ENCODE results near the gene MGST3.
"Not testable (repeated sequence)": the region's sequence is repeated elsewhere in the genome, so short reads cannot be mapped to it uniquely, and the experiment has no call there.

The MGST3 gene

DNA sequence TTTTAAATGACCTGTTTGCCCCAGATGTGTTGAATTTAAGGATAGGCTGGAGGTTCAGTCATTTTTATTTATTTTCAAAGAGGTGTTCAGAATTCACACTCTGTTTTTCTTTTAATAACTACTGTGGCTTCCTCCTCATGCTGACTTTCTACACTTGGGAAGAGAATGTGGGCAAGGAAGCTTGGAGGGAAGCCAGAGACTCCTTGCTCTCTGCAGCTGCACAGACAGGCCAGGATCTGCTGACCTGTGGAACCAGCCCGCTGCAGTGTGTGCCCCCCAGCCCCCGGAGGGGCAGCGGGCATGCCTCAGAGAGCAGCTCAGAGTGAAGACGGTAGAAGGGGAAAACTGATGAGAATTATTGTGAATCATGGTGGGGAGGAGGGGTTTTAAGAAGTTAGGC, 16.9 kb downstream of the MGST3 start:
- in situ Hi-C loops (cut with HindIII; ENCODE audit: low pct_unique_long_range_greater_than_20kb, low sequenced_read_pairs): no loop called here
- no peak for DNase-seq (ENCODE audit: low read depth in 1 of 2, low spot score in 1 of 2)
- no peak for TF ChIP-seq JUND (IDR thresholded peaks at IDR 0.05; ENCODE audit: low read depth)

DNA sequence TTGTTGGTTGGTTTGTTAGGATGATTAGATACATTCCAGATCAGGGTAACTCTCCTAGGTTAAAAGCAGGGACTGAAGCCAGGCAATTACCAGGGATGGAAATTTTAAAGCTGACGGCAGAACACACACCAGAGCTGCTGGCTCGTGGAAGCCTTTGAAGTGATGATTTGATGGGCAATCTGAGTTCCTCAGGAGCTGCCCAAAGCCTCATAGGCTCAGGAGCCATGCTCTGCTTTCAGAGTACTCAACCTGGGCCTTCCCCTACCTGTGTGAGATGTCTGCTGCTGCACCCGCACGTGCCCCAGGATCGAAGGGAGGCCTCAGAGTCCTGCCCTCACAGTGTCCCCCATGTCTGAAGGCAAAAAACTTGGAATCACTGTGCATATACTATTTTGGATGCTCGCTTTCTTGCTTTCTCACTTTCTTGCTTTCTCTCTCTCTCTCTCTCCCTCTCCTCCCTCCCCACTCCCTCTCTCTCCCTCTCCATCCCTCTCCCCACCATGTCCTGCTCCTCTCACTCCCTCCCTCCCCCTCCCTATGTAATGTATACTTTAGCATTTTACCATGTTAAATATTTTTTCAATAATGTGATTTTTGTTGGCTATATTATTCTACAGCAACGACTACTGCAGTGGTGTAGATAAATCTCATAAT, 18.0 kb downstream of the MGST3 start:
- TF ChIP-seq JUND (IDR thresholded peaks at IDR 0.05; ENCODE audit: low read depth): no peak
- in situ Hi-C loops (cut with HindIII; ENCODE audit: low pct_unique_long_range_greater_than_20kb, low sequenced_read_pairs): no loop called here

DNA sequence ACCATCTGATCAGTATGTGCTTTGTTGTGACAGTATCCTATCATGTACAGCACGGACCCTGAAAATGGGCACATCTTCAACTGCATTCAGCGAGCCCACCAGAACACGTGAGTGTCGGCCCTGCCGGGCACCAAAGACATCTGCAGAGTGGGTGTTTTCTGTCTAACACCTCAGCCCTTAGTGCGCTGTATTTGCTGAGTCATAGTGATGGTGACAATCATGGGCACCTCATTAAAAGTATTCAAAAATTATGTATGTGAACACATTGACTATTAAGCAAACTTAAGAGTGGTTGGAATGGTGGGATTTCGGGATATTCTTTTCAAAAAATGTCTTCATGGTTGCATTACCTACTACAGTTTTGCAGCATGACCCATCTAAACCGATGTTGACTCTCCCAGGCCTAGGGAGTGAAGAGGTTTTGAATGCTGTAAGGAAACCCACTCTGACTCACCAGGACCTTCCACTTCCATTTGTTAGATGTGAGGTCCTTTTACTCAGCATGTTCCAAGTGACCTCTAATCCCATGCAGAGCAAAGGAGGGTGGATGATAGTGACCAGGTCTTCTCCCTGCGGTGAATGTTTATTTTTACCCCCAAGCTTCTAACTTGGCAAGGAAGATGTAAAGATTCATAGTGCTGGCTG, 20.1 kb downstream of the MGST3 start:
- no peak for TF ChIP-seq JUND (IDR thresholded peaks at IDR 0.05; ENCODE audit: low read depth)
- DNase-seq (ENCODE audit: low read depth in 1 of 2, low spot score in 1 of 2): no peak
- in situ Hi-C loops (cut with HindIII; ENCODE audit: low pct_unique_long_range_greater_than_20kb, low sequenced_read_pairs): no loop called here

More for the DNA sequence above, 18.0 kb downstream of the MGST3 start:
- DNase-seq (ENCODE audit: low read depth in 1 of 2, low spot score in 1 of 2): no peak

DNA sequence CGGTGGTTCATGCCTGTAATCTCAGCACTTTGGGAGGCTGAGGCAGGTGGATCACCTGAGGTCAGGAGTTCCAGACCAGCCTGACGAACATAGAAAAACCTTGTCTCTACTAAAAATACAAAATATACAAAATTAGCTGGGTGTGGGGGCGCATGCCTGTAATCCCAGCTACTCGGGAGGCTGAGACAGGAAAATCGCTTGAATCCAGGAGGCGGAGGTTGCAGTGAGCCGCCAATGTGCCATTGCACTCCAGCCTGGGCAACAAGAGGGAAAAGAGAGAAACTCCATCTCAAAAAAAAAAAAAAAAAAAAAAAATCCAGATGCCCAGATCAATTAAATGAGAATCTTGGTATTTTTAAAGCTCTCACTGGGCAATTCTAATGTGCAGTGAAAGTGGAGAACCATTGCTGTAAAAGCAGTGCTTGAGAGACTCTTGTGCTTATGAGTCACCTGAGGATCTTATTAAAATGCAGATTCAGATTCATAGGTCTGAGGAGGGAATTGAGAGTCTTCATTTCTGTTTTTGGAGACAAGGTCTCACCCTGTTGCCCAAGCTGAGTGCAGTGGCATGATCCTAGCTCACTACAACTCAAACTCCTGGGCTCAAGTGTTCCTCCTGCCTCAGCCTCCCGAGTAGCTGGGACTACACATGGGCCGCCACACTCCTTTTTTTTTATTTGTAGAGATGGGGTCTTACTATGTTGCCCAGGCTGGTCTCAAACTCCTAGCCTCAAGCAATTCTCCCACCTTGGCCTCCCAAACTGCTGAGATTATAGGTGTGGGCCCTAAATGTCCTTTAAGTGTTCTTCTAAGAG, 27.9 kb downstream of the MGST3 start:
- in situ Hi-C loops (cut with HindIII; ENCODE audit: low pct_unique_long_range_greater_than_20kb, low sequenced_read_pairs); DNase-seq (ENCODE audit: low read depth in 1 of 2, low spot score in 1 of 2): not testable (repeated sequence)

DNA sequence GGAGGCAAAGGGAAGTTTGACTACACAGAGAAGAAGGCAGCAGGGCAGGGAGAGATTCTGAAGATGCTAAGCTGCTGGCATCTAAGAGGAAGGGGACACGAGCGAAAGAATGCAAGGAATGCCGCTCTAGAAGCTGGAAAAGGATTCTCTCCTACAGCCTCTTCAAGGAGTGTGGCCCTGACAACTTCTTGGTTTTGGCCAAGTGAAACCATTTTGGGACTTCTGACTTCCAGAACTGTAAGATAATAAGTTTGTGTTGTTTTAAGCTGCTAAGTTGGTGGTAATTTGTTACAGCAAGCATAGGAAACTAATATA, 28.5 kb downstream of the MGST3 start:
- DNase-seq (ENCODE audit: low read depth in 1 of 2, low spot score in 1 of 2): no peak
- in situ Hi-C loops (cut with HindIII; ENCODE audit: low pct_unique_long_range_greater_than_20kb, low sequenced_read_pairs): no loop called here
- TF ChIP-seq JUND (IDR thresholded peaks at IDR 0.05; ENCODE audit: low read depth): no peak

DNA sequence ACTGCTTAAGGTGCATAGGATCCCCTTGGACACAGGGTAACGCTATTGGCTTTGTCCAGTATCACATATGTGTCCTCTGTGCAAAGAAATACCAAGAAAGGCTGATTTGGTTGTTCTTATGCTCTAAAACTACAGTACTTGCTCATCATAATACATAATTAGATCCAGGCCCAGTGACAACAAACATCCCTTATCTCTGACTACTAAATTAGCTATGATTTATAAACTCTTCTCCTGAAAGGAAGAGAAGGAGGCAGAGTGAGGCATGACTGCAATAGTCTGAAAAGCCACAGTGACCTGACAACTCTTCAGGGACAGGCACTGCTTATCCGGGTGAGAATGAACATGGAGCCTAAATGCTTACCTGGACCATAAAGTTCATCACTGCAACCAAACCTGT, 30.7 kb downstream of the MGST3 start:
- DNase-seq (ENCODE audit: low read depth in 1 of 2, low spot score in 1 of 2): no peak
- in situ Hi-C loops (cut with HindIII; ENCODE audit: low pct_unique_long_range_greater_than_20kb, low sequenced_read_pairs): no loop called here
- no peak for TF ChIP-seq JUND (IDR thresholded peaks at IDR 0.05; ENCODE audit: low read depth)

DNA sequence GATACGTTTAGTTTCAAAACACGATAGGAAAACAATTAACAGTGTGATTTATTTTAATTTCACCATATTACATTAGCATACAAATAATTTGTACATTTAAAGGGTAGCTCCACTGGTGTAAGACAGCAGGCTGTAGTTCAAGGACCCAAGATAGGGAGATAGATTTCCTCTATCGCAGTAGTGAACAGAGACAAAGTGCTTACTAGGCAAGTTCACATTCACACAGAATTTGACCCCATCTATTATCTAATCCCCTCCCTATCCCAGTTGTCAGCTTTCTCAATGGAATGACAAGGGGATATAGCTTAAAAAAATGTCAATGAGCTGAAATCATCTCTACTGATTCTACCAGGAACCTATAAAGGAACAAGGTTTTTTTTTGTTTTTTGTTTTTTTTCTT, 31.2 kb downstream of the MGST3 start:
- DNase-seq (ENCODE audit: low read depth in 1 of 2, low spot score in 1 of 2): no peak
- in situ Hi-C loops (cut with HindIII; ENCODE audit: low pct_unique_long_range_greater_than_20kb, low sequenced_read_pairs): no loop called here
- no peak for TF ChIP-seq JUND (IDR thresholded peaks at IDR 0.05; ENCODE audit: low read depth)

DNA sequence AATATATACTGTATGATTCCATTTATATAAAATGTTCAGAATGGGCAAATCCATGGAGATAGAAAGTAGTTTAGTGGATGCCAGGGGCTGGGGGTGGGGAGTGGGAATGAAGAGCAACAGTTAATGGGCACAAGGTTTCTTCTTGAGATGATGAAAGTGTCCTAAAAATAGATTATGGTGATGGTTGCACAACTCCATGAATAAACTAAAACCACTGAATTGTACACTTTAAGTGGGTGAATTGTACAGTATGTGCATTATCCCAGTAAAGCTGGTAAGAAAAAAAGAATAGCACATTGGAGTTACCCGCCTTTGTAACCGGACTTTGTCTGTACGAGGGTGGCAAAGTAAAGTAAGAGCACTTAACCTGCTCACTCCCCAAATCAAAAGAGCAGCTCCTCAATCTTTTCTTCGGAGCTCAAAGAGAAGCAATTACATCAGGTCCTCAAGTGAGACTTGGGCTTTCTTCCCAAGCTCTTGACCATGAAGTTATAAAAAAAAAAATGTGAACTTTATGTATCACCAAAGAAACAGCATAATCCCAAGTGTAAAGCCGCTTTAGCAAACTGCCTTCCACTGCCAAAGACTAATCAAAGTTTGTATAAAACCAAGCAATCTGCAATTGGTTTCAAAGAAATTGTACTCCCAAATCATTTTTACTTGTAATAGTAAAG, 35.3 kb downstream of the MGST3 start:
- in situ Hi-C loops (cut with HindIII; ENCODE audit: low pct_unique_long_range_greater_than_20kb, low sequenced_read_pairs): no loop called here
- TF ChIP-seq JUND (IDR thresholded peaks at IDR 0.05; ENCODE audit: low read depth): no peak
- no peak for DNase-seq (ENCODE audit: low read depth in 1 of 2, low spot score in 1 of 2)

DNA sequence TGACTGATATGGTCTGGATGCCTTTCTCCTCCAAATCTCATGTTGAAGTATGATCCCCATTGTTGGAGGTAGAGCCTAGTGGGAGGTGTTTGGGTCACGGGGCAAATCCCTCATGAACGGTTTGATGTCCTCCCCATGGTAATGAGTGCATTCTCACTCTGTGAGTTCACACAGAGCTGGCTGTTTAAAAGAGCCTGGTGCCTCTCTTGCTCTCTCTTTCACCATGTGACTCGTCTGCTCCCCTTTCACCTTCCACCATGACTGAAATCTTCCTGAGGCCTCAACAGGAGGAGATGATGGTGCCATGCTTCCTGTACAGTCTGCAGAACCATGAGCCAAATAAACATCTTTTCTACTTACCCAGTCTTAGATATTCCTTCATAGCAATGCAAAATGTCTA, 37.1 kb downstream of the MGST3 start:
- no peak for TF ChIP-seq JUND (IDR thresholded peaks at IDR 0.05; ENCODE audit: low read depth)
- no peak for DNase-seq (ENCODE audit: low read depth in 1 of 2, low spot score in 1 of 2)
- in situ Hi-C loops (cut with HindIII; ENCODE audit: low pct_unique_long_range_greater_than_20kb, low sequenced_read_pairs): no loop called here

DNA sequence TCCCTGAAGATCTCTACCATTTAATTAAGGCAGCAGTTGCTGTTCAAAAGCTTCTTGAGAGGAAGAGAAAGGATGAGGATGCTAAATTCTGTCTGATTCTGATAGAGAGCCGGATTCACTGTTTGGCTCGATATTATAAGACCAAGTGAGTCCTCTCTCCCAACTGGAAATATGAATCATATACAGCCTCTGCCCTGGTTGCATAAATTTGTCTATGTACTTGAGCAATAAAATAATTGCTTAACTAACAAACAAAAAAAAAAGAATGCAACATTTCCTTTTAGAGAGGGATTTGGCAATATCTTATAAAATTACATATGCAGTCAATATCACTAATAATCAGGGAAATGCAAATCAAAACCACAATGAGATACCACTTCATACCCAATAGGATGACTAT, 40.5 kb downstream of the MGST3 start:
- in situ Hi-C loops (cut with HindIII; ENCODE audit: low pct_unique_long_range_greater_than_20kb, low sequenced_read_pairs): no loop called here
- no peak for DNase-seq (ENCODE audit: low read depth in 1 of 2, low spot score in 1 of 2)
- TF ChIP-seq JUND (IDR thresholded peaks at IDR 0.05; ENCODE audit: low read depth): no peak

DNA sequence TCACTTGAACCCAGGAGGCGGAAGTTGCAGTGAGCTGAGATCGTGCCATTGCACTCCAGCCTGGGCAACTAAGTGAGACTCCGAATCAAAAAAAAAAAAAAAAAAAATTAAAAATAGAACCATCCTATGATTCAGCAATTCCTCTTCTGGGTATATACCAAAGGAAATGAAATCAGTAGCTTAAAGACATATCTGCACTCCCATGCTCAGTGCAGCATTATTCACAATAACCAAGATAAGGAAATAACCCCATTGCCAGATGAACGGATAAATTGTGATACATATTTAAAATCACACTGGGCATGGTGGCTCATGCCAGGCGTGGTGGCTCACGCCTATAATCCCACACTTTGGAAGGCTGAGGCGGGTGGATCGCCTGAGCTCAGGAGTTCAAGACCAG, 43.6 kb downstream of the MGST3 start:
- DNase-seq (ENCODE audit: low read depth in 1 of 2, low spot score in 1 of 2): no peak
- no peak for TF ChIP-seq JUND (IDR thresholded peaks at IDR 0.05; ENCODE audit: low read depth)
- in situ Hi-C loops (cut with HindIII; ENCODE audit: low pct_unique_long_range_greater_than_20kb, low sequenced_read_pairs): no loop called here

DNA sequence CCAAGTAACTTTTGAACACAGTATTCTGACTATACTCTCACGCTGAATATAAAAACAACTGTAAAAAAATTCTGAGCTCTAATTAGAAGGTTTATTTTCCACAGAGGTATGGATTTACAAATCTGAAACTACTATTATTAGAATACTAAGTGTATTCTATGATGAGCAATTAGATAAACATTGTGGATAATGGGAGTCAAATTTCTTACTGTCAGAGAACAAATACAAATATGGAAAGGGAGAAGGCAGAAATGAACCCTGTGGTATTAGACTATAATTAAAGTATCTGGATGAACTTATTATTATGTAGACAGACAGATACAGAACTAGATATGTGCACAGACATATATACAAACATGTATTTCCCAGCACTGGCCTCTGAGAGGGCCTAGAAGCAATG, 44.8 kb downstream of the MGST3 start:
- no peak for TF ChIP-seq JUND (IDR thresholded peaks at IDR 0.05; ENCODE audit: low read depth)
- no peak for DNase-seq (ENCODE audit: low read depth in 1 of 2, low spot score in 1 of 2)
- in situ Hi-C loops (cut with HindIII; ENCODE audit: low pct_unique_long_range_greater_than_20kb, low sequenced_read_pairs): no loop called here

DNA sequence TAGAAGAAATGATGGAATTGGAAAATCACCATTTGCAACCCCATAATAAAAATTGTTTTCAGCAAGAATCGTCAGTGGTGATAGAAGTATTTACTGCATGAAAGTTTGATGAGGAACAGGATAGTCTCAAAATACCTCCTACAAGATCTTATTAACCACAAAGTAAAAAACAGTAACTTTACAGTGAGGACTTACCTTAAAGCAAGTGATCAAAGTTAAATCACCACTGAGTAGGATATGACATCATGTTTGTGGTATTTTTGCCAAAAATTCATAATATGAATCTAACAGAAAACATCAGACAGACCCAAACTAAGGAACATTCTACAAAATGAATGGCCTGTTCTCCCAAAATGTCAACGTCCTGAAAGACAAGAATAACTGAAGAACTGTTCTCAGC, 47.5 kb downstream of the MGST3 start:
- TF ChIP-seq JUND (IDR thresholded peaks at IDR 0.05; ENCODE audit: low read depth): no peak
- in situ Hi-C loops (cut with HindIII; ENCODE audit: low pct_unique_long_range_greater_than_20kb, low sequenced_read_pairs): no loop called here
- no peak for DNase-seq (ENCODE audit: low read depth in 1 of 2, low spot score in 1 of 2)

All from T47D (cell line).